ENCODE results near the gene PACSIN3.

DNA sequence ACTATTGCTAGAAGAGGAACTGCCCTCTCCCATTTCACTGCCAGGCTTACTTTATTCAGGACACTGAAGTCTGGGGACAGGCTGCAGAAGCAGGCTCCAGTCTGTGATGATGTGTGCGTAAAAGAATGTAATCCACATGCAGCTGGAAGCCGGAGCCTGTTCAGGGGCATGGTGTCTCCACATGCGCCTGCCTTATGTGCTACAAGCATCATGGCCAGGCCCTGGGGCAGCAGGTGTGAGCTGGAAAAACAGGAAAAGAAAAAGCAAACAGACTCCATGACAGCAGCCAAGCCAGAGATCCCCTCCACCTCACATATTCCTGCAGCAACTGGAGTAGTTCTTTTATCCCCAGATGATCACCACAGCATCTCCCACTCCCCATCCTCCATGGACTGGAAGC lies 42.9 kb downstream of the PACSIN3 start:
- TF ChIP-seq POLR2AphosphoS5 (IDR thresholded peaks at IDR 0.05; ENCODE audit: low read depth, low read length) (no peak), TAF1 (IDR thresholded peaks at IDR 0.05; ENCODE audit: borderline replicate concordance, insufficient read depth, low read length) (no peak), SIN3A (IDR thresholded peaks at IDR 0.05; ENCODE audit: borderline replicate concordance, insufficient read depth, low read length) (no peak), FOXP2 (optimal IDR thresholded peaks at IDR 0.05; ENCODE audit: borderline replicate concordance, extremely low read depth, extremely low read length, insufficient read depth) (no peak)
- TF ChIP-seq, protein P1, sequence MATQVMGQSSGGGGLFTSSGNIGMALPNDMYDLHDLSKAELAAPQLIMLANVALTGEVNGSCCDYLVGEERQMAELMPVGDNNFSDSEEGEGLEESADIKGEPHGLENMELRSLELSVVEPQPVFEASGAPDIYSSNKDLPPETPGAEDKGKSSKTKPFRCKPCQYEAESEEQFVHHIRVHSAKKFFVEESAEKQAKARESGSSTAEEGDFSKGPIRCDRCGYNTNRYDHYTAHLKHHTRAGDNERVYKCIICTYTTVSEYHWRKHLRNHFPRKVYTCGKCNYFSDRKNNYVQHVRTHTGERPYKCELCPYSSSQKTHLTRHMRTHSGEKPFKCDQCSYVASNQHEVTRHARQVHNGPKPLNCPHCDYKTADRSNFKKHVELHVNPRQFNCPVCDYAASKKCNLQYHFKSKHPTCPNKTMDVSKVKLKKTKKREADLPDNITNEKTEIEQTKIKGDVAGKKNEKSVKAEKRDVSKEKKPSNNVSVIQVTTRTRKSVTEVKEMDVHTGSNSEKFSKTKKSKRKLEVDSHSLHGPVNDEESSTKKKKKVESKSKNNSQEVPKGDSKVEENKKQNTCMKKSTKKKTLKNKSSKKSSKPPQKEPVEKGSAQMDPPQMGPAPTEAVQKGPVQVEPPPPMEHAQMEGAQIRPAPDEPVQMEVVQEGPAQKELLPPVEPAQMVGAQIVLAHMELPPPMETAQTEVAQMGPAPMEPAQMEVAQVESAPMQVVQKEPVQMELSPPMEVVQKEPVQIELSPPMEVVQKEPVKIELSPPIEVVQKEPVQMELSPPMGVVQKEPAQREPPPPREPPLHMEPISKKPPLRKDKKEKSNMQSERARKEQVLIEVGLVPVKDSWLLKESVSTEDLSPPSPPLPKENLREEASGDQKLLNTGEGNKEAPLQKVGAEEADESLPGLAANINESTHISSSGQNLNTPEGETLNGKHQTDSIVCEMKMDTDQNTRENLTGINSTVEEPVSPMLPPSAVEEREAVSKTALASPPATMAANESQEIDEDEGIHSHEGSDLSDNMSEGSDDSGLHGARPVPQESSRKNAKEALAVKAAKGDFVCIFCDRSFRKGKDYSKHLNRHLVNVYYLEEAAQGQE (IDR thresholded peaks at IDR 0.05; ENCODE audit: insufficient read depth in 1 of 2, low read depth in 2 of 2, low read length in 2 of 2) = no peak

Measured in PFSK-1 (cell line).